Gastrocnemius medialis (tissue), 4 donors: ENCODE data around the gene TAF3.

Experiments used
- POLR2A ChIP-seq, 2 donors: fragments of 450-650 bp; IDR thresholded peaks; one replicate each; pipeline ENCODE4 v1.6.1; 2017; ENCODE audit warnings: antibody characterized with exemption in 2 of 2, mild to moderate bottlenecking in 2 of 2, moderate library complexity in 2 of 2
- TF ChIP-seq, protein P1 (sequence below), 5 experiments: fragments of 450-650 bp in 3 of 5; fragments of 200-600 bp in 2 of 5; sonication (generic) in 2 of 5; IDR thresholded peaks in 4 of 5; conservative IDR thresholded peaks in 1 of 5; 1 replicate in 4 of 5; 2 replicates in 1 of 5; pipeline ENCODE4 v1.5.1; 2016 to 2019; ENCODE audit warnings: antibody characterized with exemption in 5 of 5, mild to moderate bottlenecking in 3 of 5, moderate library complexity in 3 of 5

DNA sequence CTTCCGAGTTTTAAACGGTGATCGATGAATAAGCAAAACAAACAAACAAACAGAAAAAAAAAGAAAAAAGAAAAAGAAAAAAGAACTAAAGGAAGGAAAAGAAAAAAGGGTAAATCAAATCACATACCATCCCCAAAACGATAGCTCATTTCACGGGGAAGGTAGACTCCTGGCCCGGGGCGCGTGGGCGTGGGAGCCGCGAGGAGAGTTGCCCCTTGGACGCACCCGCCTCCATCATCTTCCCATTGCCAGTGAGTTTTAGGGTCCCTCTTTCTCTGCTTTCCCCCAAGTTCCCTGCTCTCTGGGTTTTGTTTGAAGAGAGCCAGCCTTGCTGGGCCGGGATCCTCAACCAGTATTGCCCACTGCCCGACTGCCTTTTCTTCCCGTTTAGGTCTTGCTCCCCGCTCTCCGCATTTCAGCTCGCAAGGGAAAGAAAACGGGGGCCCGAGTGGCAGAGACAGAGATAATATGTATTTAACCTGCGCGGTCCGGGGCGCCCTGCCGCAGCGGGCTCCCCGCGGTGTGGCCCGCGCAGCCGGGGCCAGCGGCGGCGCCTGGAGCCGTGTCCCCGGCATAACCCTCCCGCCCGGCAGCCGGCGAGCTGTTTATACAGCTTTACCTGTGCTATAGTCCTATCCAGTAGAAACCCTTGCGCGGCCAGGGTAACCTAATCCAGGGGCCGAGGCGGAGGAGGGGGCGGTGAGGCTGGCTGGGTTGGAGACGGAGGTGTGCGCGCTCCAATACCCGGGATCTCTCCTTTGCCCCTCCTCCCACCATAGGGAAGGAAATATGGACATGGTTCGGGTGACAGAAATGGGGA is 230.9 kb downstream of the TAF3 start:
- TF ChIP-seq, protein P1, sequence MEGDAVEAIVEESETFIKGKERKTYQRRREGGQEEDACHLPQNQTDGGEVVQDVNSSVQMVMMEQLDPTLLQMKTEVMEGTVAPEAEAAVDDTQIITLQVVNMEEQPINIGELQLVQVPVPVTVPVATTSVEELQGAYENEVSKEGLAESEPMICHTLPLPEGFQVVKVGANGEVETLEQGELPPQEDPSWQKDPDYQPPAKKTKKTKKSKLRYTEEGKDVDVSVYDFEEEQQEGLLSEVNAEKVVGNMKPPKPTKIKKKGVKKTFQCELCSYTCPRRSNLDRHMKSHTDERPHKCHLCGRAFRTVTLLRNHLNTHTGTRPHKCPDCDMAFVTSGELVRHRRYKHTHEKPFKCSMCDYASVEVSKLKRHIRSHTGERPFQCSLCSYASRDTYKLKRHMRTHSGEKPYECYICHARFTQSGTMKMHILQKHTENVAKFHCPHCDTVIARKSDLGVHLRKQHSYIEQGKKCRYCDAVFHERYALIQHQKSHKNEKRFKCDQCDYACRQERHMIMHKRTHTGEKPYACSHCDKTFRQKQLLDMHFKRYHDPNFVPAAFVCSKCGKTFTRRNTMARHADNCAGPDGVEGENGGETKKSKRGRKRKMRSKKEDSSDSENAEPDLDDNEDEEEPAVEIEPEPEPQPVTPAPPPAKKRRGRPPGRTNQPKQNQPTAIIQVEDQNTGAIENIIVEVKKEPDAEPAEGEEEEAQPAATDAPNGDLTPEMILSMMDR (IDR thresholded peaks at IDR 0.05 in 4 of 5, conservative IDR thresholded peaks at IDR 0.05 in 1 of 5): no peak
- no peak for TF ChIP-seq POLR2A (IDR thresholded peaks at IDR 0.05)
